ENCODE measurements around the gene MLNR.

- TF ChIP-seq POLR2A (IDR thresholded peaks at IDR 0.05; ENCODE audit: extremely low read depth, insufficient read length), result no peak
- no peak for TF ChIP-seq CTCF (IDR thresholded peaks at IDR 0.05; ENCODE audit: low read depth, low read length)
Observed at GRCh38 chr13:49216334-49216733, 3.8 kb upstream of the MLNR start.

Data from NB4 (cell line).